HG02970 (cell line): Measurements from ENCODE around the gene PHC2.

ENCODE experiments used
- ATAC-seq: cut with Tn5 transposase; IDR thresholded peaks from one replicate; pipeline ENCODE4 v1.9.1; 2021; ENCODE audit warnings: mild to moderate bottlenecking, moderate library complexity, moderate number of reproducible peaks; ENCODE audit not compliant: unreplicated experiment, low FRiP score

The PHC2 gene

DNA sequence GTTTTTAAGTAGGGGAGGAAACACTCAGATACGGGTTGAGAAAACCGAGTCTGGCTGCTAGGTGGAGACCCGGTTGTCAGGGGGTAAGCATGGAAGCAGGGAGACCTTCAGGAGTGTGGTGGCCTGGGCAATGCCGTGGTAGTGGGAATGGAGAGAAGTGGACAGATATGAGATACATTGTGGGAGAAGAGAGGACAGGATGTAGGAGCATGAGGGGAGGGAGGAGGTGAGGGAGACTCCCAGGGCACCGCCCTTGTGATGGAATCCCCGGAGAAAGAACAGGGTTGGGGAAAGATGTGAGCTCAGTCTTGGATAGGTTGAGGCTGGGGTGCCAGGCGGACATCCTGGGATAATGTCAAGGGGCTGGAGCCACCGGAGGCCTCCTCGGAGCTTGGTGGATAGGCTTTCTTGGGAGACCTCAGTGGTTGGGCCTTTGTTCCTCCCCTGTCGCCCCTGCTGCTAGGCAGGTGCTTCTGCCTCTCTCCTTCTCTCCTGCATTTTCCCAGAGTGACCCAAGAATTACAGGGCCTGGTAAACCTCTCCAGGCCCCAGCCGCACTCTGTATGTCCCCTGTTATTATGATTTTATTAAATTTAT lies 153.3 kb downstream of the PHC2 start:
- no peak for ATAC-seq

DNA sequence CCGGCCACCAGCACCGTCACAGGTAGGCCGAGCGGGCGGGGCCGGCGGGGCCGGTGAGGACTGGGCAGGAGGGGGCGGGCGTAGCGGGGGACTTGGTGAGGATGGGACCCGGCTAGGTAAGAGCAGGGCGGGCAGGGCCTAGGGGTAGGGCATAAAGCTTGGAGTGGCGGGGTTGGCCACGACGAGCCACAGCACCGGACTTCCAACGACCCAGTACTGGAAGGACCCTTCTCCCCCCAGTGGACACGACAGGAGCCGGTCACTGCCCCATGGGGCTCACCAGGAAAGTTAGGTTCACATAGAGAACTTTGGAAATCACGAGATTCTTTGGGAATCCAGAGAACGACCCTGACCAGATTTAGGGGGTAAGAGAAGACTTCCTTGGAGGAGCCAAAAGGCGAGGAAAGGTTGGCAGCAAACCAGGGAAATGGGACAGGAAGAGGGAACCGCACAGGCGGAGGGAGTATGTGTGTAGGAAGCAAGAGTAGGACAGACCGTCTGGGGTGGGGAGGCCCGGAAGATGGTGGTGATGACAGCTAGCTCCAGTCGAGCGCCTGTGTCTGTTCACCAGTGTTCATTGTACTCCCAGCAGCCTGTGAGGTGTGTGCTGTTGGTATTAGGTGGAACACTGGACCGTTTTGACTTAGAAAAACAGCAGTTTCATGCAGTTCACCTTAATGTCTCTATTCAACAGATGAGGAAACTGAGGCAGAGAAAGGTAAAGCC lies 154.2 kb downstream of the PHC2 start:
- ATAC-seq: no peak

DNA sequence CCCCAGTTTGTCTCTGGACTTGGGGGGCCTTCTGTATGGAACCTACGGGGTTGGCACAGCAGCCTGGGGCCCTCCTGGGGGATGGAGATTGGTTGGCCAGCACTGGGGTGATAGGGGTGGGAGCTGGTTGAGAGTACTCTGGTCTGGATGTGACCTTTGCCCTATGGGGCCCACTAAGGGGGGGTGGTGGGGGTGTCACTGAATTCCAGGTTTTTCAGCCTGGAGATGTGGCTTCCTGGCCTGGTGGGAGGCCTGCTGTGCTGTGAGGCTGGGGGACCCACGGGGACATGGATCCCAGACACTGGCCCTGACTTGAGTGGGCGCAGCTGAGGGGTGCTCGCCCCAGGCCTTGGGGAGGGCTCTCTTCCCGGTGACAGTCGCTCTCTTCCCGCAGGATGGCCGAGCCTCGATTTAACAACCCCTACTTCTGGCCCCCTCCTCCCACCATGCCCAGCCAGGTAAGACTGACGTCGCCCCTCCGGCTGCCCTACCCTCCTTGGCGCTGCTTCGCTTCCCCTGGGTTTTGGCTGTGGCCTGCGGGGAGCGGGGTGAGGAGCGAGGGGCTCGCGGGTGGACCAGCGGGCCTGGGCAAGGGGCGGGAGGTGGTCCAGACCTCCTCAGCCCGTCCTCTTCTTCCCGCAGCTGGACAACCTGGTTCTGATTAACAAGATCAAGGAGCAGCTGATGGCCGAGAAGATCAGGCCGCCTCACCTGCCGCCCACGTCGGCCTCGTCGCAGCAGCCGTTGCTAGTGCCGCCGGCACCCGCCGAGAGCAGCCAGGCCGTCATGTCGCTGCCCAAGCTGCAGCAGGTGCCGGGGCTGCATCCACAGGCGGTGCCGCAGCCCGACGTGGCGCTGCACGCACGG lies 155.0 kb downstream of the PHC2 start:
- no peak for ATAC-seq

DNA sequence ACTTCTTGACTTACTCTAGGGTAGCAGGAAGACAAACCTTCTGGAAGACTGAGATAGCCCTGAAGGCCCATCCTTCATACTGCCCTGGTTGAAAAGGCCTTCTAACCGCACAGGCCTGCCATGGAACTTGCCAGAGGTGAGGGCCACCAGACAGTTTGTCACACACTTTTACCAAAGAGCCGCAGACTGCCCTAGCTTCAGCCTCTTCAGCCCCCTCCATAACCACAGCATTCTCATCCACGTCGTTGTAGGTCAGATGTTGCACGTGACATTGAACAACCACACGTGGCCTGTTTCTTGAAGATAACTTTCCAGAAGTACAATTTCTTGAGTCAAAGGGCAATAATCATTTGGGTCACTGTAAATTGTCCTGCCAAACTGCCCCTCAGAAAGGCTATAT lies 155.7 kb downstream of the PHC2 start:
- ATAC-seq: no peak

DNA sequence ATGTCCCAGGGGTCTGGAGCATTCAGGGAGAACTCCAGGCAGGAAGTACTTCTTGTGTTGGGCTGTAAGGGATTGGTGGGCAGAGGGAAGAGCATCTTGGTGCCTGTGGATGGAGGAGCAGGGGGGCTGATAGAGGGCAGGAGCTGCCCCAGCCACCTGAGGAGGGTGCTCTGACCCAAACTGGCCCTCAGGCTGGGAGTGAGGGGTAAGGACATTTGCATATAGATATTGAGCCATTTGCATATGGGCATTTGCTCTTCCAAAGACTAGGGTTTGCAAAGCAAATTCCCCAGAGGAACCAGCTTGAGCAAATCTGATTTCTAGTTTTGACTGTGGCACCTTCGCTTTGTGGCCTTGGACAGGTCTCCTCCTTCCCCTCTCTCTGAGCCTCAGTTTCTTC lies 156.4 kb downstream of the PHC2 start:
- no peak for ATAC-seq

DNA sequence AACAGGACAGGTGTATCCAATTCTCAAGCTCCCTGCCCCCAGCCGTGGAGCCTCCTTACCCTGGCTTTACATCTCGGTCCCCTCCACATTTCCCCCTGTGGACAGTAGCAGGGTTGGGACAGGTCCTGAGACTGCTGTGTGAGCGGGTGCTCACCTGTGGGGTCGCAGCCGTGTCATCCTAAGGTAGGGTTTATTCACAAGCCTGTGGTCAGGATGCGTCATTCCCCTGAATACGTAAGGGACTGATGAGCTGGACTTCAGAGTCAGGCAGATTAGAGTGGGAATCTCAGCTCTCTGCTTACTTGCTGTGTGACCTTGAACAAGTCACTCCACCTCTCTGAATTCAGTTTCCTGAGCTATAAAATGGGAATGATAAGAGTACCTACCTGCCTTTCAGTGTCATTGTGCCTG lies 156.9 kb downstream of the PHC2 start:
- no peak for ATAC-seq
